Stimulated activated CD4-positive, alpha-beta T cell treated with anti-CD3 and anti-CD28 coated beads, TNF-alpha, amount 100 ng/mL, for 24 hours (primary cell): ENCODE data around the gene VPS8.

Experiments
- DNase-seq, 3 experiments: peaks; one replicate each; pipeline ENCODE4 v3.0.0-alpha.2; 2020; ENCODE audit warnings: low read depth in 3 of 3

Gene VPS8

GRCh38 chr3:184812662-184813042 is 686 bp downstream of the VPS8 start:
- peak in 2 of 3 experiments; percentile 5 to 11 for DNase-seq

GRCh38 chr3:184813357-184813756 is 1.4 kb downstream of the VPS8 start:
- DNase-seq = no peak

- no peak for DNase-seq
Measured at GRCh38 chr3:184814214-184814613, 2.2 kb downstream of the VPS8 start.

- DNase-seq = no peak
Measured at GRCh38 chr3:184815046-184815930, 3.3 kb downstream of the VPS8 start.

GRCh38 chr3:184816614-184817013 is 4.6 kb downstream of the VPS8 start:
- no peak for DNase-seq

GRCh38 chr3:184820525-184820924 is 8.6 kb downstream of the VPS8 start:
- DNase-seq = no peak

GRCh38 chr3:184821034-184821433 is 9.1 kb downstream of the VPS8 start:
- DNase-seq = no peak

- DNase-seq = no peak
Measured at GRCh38 chr3:184822081-184822480, 10.1 kb downstream of the VPS8 start.

- no peak for DNase-seq
Measured at GRCh38 chr3:184822654-184823053, 10.7 kb downstream of the VPS8 start.

GRCh38 chr3:184823990-184824389 is 12.0 kb downstream of the VPS8 start:
- DNase-seq = no peak

- DNase-seq = no peak
Measured at GRCh38 chr3:184825121-184825820, 13.3 kb downstream of the VPS8 start.

GRCh38 chr3:184827572-184827971 is 15.6 kb downstream of the VPS8 start:
- no peak for DNase-seq

- no peak for DNase-seq
Measured at GRCh38 chr3:184832044-184832443, 20.1 kb downstream of the VPS8 start.

GRCh38 chr3:184832903-184833302 is 20.9 kb downstream of the VPS8 start:
- no peak for DNase-seq

- DNase-seq = no peak
Measured at GRCh38 chr3:184836090-184836822, 24.3 kb downstream of the VPS8 start.

GRCh38 chr3:184842433-184842832 is 30.5 kb downstream of the VPS8 start:
- no peak for DNase-seq

GRCh38 chr3:184845819-184846218 is 33.9 kb downstream of the VPS8 start:
- DNase-seq = no peak

- no peak for DNase-seq
Measured at GRCh38 chr3:184846496-184846895, 34.5 kb downstream of the VPS8 start.

GRCh38 chr3:184848934-184849333 is 37.0 kb downstream of the VPS8 start:
- no peak for DNase-seq

- DNase-seq = no peak
Measured at GRCh38 chr3:184850201-184850600, 38.2 kb downstream of the VPS8 start.

- no peak for DNase-seq
Measured at GRCh38 chr3:184857099-184857498, 45.1 kb downstream of the VPS8 start.

GRCh38 chr3:184864000-184864399 is 52.0 kb downstream of the VPS8 start:
- DNase-seq = no peak
